ENCODE results near the gene HNRNPK. TPM values are rescaled to one million over a fixed set of nuclear protein-coding genes. Genes with fewer than 3 reads are reported as not detected.

Gene HNRNPK
- total and polyA plus RNA-seq, 2 of the 4 experiments (the other 2 are of a cell fraction) = 422 to 458 TPM

- ATAC-seq (ENCODE audit: low read depth) = peak; percentile 44
- peak overlapping the region; percentile 97 to 99 for H4K8ac ChIP-seq (ENCODE audit: low read depth in 2 of 2, low read length in 2 of 2)
- ChIA-PET CTCF (interaction anchor here (0.6 to 1.2 kb wide), 3 partner anchors 281 to 336 kb away, joined by 3 to 7 read pairs (median 6); no protein-coding TSS in a partner anchor), POLR2A (ENCODE audit: unreplicated experiment) (interaction anchor here (0.6 to 1.1 kb wide), 2 partner anchors 33 to 65 kb away, joined by 3 to 4 read pairs; no protein-coding TSS in a partner anchor)
- peak overlapping the region; percentile 92 for H3K18ac ChIP-seq (ENCODE audit: low read depth, low read length)
- H3K9me1 ChIP-seq (ENCODE audit: insufficient read depth, low read length) = peaks cover 6% of the 10 kb centered on the region
- peak overlapping the region; percentile 100 for H3K4ac ChIP-seq (ENCODE audit: low read depth, low read length)
- TSS peak; percentile 35 for BruUV-seq (replicated peaks)
- H3K4me1 ChIP-seq (ENCODE audit: control insufficient read depth, insufficient read depth, low read length) = 0 out of 2 replicates have a peak, but pooled peaks cover 2% of the 10 kb centered on the region
- 0% methylated on average over 11 of the region's 55 CpGs; no CpG with 5 or more reads in 1 of the 2 experiments for WGBS, 2 experiments (ENCODE audit: extremely low coverage in 2 of 2, insufficient read length in 1 of 2)
- peak overlapping the region; percentile 93 for H4K5ac ChIP-seq (ENCODE audit: low read depth, low read length)
- dilution Hi-C loops (cut with HindIII; ENCODE audit: low sequenced_read_pairs, unreplicated experiment) = no loop called here
- peaks cover 15% of the 10 kb centered on the region for H3K36me3 ChIP-seq (ENCODE audit: control insufficient read depth, insufficient read depth, low read length)
- peaks cover 57% of the 10 kb centered on the region for H4K20me1 ChIP-seq (ENCODE audit: insufficient read depth, low read length)
- H2AFZ ChIP-seq (replicated peaks; ENCODE audit: low read length, poor library complexity) = peak overlapping the region; percentile 87
- no peaks in the 10 kb centered on the region for H3K9me3 ChIP-seq (ENCODE audit: control insufficient read depth, insufficient read depth, low read length)
- peak overlapping the region; percentile 100 for H2AK5ac ChIP-seq (ENCODE audit: low read depth, low read length)
- peak overlapping the region; percentile 88 for H3K4me3 ChIP-seq (ENCODE audit: insufficient read depth, low read depth, low read length)
- H2AK9ac ChIP-seq (replicated peaks; ENCODE audit: low read depth, low read length, poor library complexity) = peak overlapping the region; percentile 100
- DNase-seq = peak; percentile 81
- peak overlapping the region; percentile 99 for H3K23ac ChIP-seq (ENCODE audit: low read depth, low read length)
- peak overlapping the region; percentile 100 for H4K91ac ChIP-seq (ENCODE audit: insufficient read depth, low read depth, low read length)
- H2BK20ac ChIP-seq (ENCODE audit: low read depth, low read length) = no peak overlapping the region
- peaks cover 9 to 22% of the 10 kb centered on the region in 2 experiments; a peak in 3 of 4 replicates for H3K79me1 ChIP-seq (ENCODE audit: low read depth in 1 of 2, low read length in 2 of 2)
- H2BK5ac ChIP-seq (ENCODE audit: low read depth, low read length, poor library complexity, severe bottlenecking) = peak overlapping the region; percentile 98
- H2BK15ac ChIP-seq (ENCODE audit: low read depth, low read length) = peak overlapping the region; percentile 53; the same call in 2 of the 3 replicates
- peak overlapping the region; percentile 100 for H3K14ac ChIP-seq (replicated peaks; ENCODE audit: low read depth, low read length)
- H2BK120ac ChIP-seq (ENCODE audit: low read depth, low read length) = peak overlapping the region; percentile 81
- TF ChIP-seq MAFK (IDR thresholded peaks at IDR 0.05; ENCODE audit: low read depth, low read length) = no peak
- no peak for TF ChIP-seq CEBPB (IDR thresholded peaks at IDR 0.05; ENCODE audit: low read depth, low read length)
- no peak for TF ChIP-seq RCOR1 (IDR thresholded peaks at IDR 0.05; ENCODE audit: insufficient replicate concordance, low read length)
- no peak for TF ChIP-seq FOS (IDR thresholded peaks at IDR 0.05; ENCODE audit: low read depth, low read length)
- TF ChIP-seq POLR2A (IDR thresholded peaks at IDR 0.05; ENCODE audit: low read depth, low read length) = peak; percentile 27; the same call in 1 of the 2 replicates
- peak; percentile 36; the same call in 1 of the 2 replicates for TF ChIP-seq MXI1 (IDR thresholded peaks at IDR 0.05; ENCODE audit: borderline replicate concordance, low read depth, low read length)
- TF ChIP-seq CHD1 (IDR thresholded peaks at IDR 0.05; ENCODE audit: low read depth, low read length) = no peak
- TF ChIP-seq USF2 (IDR thresholded peaks at IDR 0.05; ENCODE audit: low read depth, low read length) = no peak
- peak; percentile 50; the same call in 1 of the 2 replicates for TF ChIP-seq MAZ (IDR thresholded peaks at IDR 0.05; ENCODE audit: borderline replicate concordance, low read depth, low read length)
- H3K4me2 ChIP-seq (ENCODE audit: low read depth, low read length) = peak overlapping the region; percentile 93
- H3K27me3 ChIP-seq (ENCODE audit: control insufficient read depth, insufficient read depth, low read length) = no peaks in the 10 kb centered on the region
- H3K9ac ChIP-seq (ENCODE audit: low read depth, low read length) = peak overlapping the region; percentile 98
- intact Hi-C loops (cut with micrococcal nuclease) = loop anchor here (2.0 kb wide), 1 partner anchor 336 kb away; no protein-coding TSS in a partner anchor
- in situ Hi-C loops (cut with MboI; ENCODE audit: low sequenced_read_pairs) = loop anchor here (5.0 kb wide), 1 partner anchor 193 kb away; no protein-coding TSS in a partner anchor
- H3K27ac ChIP-seq (ENCODE audit: insufficient read depth, low read length) = peak overlapping the region; percentile 98
- H3K56ac ChIP-seq (ENCODE audit: extremely low read depth, insufficient read depth, low read length) = peak overlapping the region; percentile 98
Observed at GRCh38 chr9:83978992-83979811, 813 bp downstream of the HNRNPK start.

All from IMR-90 (cell line).